Measurements from ENCODE around the gene KRTAP20-1.

KRTAP20-1 gene, protein sequence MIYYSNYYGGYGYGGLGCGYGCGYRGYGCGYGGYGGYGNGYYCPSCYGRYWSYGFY

DNA sequence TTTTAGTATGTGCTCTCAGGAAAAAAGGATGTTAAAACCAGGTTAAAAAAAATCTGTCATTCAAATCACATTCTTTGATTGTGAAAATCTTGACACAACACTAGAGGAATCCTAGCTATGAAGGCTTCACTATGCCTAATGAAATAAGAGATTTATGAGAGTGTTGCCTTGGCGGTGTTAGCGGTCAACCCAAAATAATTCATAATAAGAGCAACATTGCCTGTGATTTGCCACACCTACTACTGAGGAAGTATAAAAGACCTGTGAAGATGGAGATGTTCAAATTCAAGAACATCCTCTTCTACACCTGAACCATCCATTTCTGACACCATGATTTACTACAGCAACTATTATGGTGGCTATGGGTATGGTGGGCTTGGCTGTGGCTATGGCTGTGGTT is at the start of gene KRTAP20-1:
Gene KRTAP20-1, plus strand, starts transcription at position 301 of the 400 bp plus-strand sequence. Its CDS starts 30 bp downstream, at position 331.
- Histone ChIP-seq H3K4me1 (ENCODE audit: control insufficient read depth, insufficient read depth, low read length) (no peaks in the 10 kb centered on the region), H3K4me3 (ENCODE audit: low read depth, low read length) (no peak within 1 kb of the TSS), H3K27ac (ENCODE audit: low read depth, low read length) (no peak within 1 kb of the TSS), H3K9ac (ENCODE audit: low read length) (no peak within 1 kb of the TSS), H3K27me3 (ENCODE audit: control insufficient read depth, insufficient read depth, low read length) (no peaks in the 10 kb centered on the region), H3K9me3 (ENCODE audit: control insufficient read depth, insufficient read depth, low read depth, low read length) (peaks cover 2% of the 10 kb centered on the region; the same call in 1 of the 2 replicates), H3K36me3 (ENCODE audit: control insufficient read depth, insufficient read depth, low read length) (no peaks in the 10 kb centered on the region)

DNA sequence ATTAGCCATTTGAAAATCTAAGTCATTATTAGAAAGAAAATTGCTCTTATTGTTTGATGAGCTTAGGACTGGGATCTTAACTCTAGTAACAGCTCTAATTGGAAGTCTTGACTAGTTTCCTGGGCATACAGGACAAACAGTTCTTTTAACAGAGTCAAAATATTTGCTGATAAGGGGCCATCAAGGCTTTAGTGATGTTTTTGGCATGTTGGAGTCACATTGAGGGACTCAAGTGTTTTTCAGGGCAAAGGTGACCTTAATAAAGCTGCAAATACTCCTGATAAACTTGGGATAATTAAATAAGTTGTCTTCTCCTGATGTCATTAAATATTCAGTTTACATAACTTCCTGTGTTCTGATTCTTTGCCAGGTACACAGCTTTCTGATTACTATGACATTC is 48.6 kb upstream of the KRTAP20-1 start:
- Histone ChIP-seq H3K4me3 (ENCODE audit: low read depth, low read length) (no peak overlapping the region), H3K36me3 (ENCODE audit: control insufficient read depth, insufficient read depth, low read length) (no peaks in the 10 kb centered on the region), H3K27me3 (ENCODE audit: control insufficient read depth, insufficient read depth, low read length) (no peaks in the 10 kb centered on the region), H3K9ac (ENCODE audit: low read length) (no peak overlapping the region), H3K9me3 (ENCODE audit: control insufficient read depth, insufficient read depth, low read depth, low read length) (no peaks in the 10 kb centered on the region), H3K27ac (ENCODE audit: low read depth, low read length) (no peak overlapping the region), H3K4me1 (ENCODE audit: control insufficient read depth, insufficient read depth, low read length) (no peaks in the 10 kb centered on the region)

DNA sequence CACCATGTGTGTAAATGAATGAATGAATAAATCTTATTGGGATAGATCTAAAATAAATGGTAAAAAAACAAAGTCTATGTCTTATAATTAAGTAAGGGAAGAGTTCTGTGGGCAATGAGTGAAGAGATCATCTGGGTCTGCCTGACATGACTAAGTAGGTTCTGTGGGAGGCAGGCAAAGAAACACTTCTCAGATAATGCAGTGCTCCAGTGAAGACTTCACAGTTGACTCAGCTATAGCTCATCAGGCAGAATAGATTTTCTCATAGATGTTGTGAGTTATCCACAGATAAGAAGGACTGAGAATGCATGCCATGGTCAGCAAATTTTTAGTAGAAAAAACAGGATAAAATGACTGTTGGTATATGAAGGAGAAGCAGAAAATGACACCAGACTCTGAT is 38.5 kb upstream of the KRTAP20-1 start:
- no peak overlapping the region for H3K9ac ChIP-seq (ENCODE audit: low read length)
- no peak overlapping the region for H3K4me3 ChIP-seq (ENCODE audit: low read depth, low read length)
- H3K4me1 ChIP-seq (ENCODE audit: control insufficient read depth, insufficient read depth, low read length) = no peaks in the 10 kb centered on the region
- H3K9me3 ChIP-seq (ENCODE audit: control insufficient read depth, insufficient read depth, low read depth, low read length) = no peaks in the 10 kb centered on the region
- H3K36me3 ChIP-seq (ENCODE audit: control insufficient read depth, insufficient read depth, low read length) = no peaks in the 10 kb centered on the region
- no peak overlapping the region for H3K27ac ChIP-seq (ENCODE audit: low read depth, low read length)
- no peaks in the 10 kb centered on the region for H3K27me3 ChIP-seq (ENCODE audit: control insufficient read depth, insufficient read depth, low read length)

DNA sequence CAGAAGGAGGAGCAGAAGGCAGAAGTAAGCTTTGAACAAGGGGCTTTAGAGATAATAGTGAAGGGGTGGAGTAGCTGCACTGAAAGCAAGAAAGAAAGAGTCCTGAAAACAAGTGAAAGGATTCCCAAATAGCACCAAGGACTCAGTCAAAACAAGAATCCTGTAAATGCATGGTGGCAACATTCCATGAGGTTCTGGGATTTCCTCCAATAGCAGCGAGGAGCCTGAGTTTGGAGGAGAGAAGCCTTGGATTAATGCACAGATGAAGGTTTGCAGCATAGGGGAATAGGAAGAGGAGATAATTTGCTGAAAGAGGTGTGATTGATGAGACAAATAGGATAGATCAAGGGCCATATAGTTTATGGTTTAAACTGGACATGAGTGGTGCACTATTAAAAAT is 36.9 kb upstream of the KRTAP20-1 start:
- Histone ChIP-seq H3K36me3 (ENCODE audit: control insufficient read depth, insufficient read depth, low read length) (no peaks in the 10 kb centered on the region), H3K4me1 (ENCODE audit: control insufficient read depth, insufficient read depth, low read length) (no peaks in the 10 kb centered on the region), H3K9ac (ENCODE audit: low read length) (no peak overlapping the region), H3K27ac (ENCODE audit: low read depth, low read length) (no peak overlapping the region), H3K9me3 (ENCODE audit: control insufficient read depth, insufficient read depth, low read depth, low read length) (no peaks in the 10 kb centered on the region), H3K27me3 (ENCODE audit: control insufficient read depth, insufficient read depth, low read length) (no peaks in the 10 kb centered on the region), H3K4me3 (ENCODE audit: low read depth, low read length) (no peak overlapping the region)

DNA sequence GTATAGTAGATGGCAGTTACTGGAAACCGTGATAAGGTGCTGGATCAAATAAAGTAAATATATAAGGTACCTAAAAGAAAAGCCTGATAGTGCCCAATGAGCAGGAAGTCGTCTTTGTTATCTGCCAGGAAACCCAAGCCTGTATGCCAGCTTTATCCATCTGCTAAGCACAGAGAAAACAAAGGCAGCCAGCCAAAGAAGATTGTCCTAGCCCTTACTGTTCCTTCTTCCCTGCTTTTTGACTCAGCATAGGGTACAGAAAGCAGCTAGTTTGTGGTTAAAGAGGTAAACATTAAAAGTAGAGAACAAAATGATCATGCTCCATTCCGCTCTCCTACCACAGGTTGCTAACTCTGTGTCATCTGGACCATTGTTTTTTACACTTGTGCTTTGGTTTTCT is 36.1 kb upstream of the KRTAP20-1 start:
- Histone ChIP-seq H3K4me1 (ENCODE audit: control insufficient read depth, insufficient read depth, low read length) (no peaks in the 10 kb centered on the region), H3K27me3 (ENCODE audit: control insufficient read depth, insufficient read depth, low read length) (no peaks in the 10 kb centered on the region), H3K4me3 (ENCODE audit: low read depth, low read length) (no peak overlapping the region), H3K9me3 (ENCODE audit: control insufficient read depth, insufficient read depth, low read depth, low read length) (no peaks in the 10 kb centered on the region), H3K9ac (ENCODE audit: low read length) (no peak overlapping the region), H3K36me3 (ENCODE audit: control insufficient read depth, insufficient read depth, low read length) (no peaks in the 10 kb centered on the region), H3K27ac (ENCODE audit: low read depth, low read length) (no peak overlapping the region)

DNA sequence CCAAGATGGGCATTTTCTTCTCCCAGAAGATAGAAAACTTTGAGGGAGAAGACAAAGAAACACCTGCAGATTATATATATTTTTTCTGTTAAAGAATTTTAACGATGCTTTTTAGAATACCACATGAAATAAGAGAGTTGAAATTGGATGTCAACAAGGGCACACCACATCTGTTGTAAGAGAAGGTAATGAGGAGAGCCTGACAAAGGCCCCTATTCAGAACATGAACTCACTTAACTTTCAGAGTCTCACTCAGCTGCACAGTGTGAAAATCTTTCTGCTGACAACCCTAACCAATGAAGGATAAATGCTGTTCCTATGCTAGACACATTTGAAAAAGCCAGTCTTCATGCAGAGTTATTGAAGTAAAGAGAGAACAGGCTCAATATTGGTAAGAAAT is 33.4 kb upstream of the KRTAP20-1 start:
- H3K4me1 ChIP-seq (ENCODE audit: control insufficient read depth, insufficient read depth, low read length) = no peaks in the 10 kb centered on the region
- no peaks in the 10 kb centered on the region for H3K36me3 ChIP-seq (ENCODE audit: control insufficient read depth, insufficient read depth, low read length)
- no peaks in the 10 kb centered on the region for H3K9me3 ChIP-seq (ENCODE audit: control insufficient read depth, insufficient read depth, low read depth, low read length)
- no peak overlapping the region for H3K4me3 ChIP-seq (ENCODE audit: low read depth, low read length)
- no peak overlapping the region for H3K27ac ChIP-seq (ENCODE audit: low read depth, low read length)
- no peak overlapping the region for H3K9ac ChIP-seq (ENCODE audit: low read length)
- no peaks in the 10 kb centered on the region for H3K27me3 ChIP-seq (ENCODE audit: control insufficient read depth, insufficient read depth, low read length)

DNA sequence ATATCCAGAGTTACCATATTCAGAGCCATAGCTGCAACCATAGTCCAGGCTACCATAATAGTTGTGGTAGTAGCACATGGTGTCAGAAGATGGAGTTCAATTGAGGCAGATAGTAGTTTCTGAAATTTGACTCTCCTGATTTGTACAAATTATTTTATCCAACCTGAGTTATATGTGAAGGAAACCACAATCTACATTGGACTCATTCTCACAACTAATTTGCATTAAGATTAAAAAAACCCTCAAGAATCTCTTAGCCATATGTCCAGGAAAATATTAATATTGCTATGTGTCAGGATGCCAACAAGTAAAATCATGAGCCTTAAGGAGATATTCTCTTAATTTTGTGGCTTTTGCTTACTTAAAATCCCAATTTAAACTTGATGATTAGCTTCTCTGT is 25.9 kb upstream of the KRTAP20-1 start, which contains the start of gene KRTAP22-2:
Gene KRTAP22-2, minus strand, starts transcription at position 101 of the 400 bp plus-strand sequence.
- Histone ChIP-seq H3K4me1 (ENCODE audit: control insufficient read depth, insufficient read depth, low read length) (no peaks in the 10 kb centered on the region), H3K27ac (ENCODE audit: low read depth, low read length) (no peak within 1 kb of the TSS), H3K27me3 (ENCODE audit: control insufficient read depth, insufficient read depth, low read length) (no peaks in the 10 kb centered on the region), H3K9me3 (ENCODE audit: control insufficient read depth, insufficient read depth, low read depth, low read length) (no peaks in the 10 kb centered on the region), H3K36me3 (ENCODE audit: control insufficient read depth, insufficient read depth, low read length) (no peaks in the 10 kb centered on the region), H3K9ac (ENCODE audit: low read length) (no peak within 1 kb of the TSS), H3K4me3 (ENCODE audit: low read depth, low read length) (no peak within 1 kb of the TSS)

DNA sequence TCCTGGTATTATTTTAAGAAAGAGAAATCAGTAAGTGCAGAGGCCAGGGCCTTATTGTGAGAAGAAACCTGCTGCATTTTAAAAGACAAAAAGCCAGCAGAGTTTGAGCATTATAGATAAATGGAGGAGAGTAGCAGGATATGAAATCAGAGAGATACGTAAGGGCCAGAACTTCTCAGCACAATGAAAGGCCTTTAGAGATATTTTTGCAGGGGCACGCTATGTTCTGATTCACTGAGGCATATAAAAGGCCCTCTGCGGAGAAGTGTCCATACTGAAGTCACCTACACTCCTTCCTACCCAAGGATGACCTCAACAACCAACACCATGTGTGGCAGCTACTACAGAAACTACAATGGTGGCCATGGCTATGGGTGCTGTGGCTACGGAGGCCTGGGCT is 24.1 kb upstream of the KRTAP20-1 start, which contains the start of gene KRTAP6-3:
Gene KRTAP6-3, plus strand, starts transcription at position 301 of the 400 bp plus-strand sequence. Its CDS starts 6 bp downstream, at position 307.
- no peak within 1 kb of the TSS for H3K27ac ChIP-seq (ENCODE audit: low read depth, low read length)
- no peaks in the 10 kb centered on the region for H3K27me3 ChIP-seq (ENCODE audit: control insufficient read depth, insufficient read depth, low read length)
- H3K4me1 ChIP-seq (ENCODE audit: control insufficient read depth, insufficient read depth, low read length) = no peaks in the 10 kb centered on the region
- no peaks in the 10 kb centered on the region for H3K36me3 ChIP-seq (ENCODE audit: control insufficient read depth, insufficient read depth, low read length)
- H3K9me3 ChIP-seq (ENCODE audit: control insufficient read depth, insufficient read depth, low read depth, low read length) = no peaks in the 10 kb centered on the region
- no peak within 1 kb of the TSS for H3K4me3 ChIP-seq (ENCODE audit: low read depth, low read length)
- no peak within 1 kb of the TSS for H3K9ac ChIP-seq (ENCODE audit: low read length)

DNA sequence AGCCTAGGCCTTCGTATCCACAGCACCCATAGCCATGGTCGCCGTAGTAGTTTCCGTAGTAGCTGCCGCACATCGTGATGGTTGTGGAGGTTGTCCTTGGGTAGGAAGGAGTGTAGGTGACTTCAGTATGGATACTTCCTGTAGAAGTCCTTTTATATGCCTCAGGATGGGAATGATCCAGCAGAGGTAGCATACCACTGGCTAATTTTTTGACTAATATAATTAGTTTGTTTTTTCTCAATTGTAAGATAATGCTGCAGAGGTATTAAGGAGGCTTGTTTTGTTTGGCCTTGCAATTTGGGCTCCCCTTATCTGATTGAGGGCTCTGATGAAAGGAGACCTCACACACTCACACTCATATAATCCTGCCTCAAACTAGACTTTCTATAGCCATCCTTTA is 17.4 kb upstream of the KRTAP20-1 start, which contains the start of gene KRTAP6-2:
Gene KRTAP6-2, minus strand, starts transcription at position 101 of the 400 bp plus-strand sequence. Its CDS starts 28 bp downstream, at position 73.
- H3K27ac ChIP-seq (ENCODE audit: low read depth, low read length) = no peak within 1 kb of the TSS
- no peak within 1 kb of the TSS for H3K9ac ChIP-seq (ENCODE audit: low read length)
- H3K36me3 ChIP-seq (ENCODE audit: control insufficient read depth, insufficient read depth, low read length) = no peaks in the 10 kb centered on the region
- no peaks in the 10 kb centered on the region for H3K27me3 ChIP-seq (ENCODE audit: control insufficient read depth, insufficient read depth, low read length)
- no peaks in the 10 kb centered on the region for H3K4me1 ChIP-seq (ENCODE audit: control insufficient read depth, insufficient read depth, low read length)
- no peak within 1 kb of the TSS for H3K4me3 ChIP-seq (ENCODE audit: low read depth, low read length)
- H3K9me3 ChIP-seq (ENCODE audit: control insufficient read depth, insufficient read depth, low read depth, low read length) = no peaks in the 10 kb centered on the region

DNA sequence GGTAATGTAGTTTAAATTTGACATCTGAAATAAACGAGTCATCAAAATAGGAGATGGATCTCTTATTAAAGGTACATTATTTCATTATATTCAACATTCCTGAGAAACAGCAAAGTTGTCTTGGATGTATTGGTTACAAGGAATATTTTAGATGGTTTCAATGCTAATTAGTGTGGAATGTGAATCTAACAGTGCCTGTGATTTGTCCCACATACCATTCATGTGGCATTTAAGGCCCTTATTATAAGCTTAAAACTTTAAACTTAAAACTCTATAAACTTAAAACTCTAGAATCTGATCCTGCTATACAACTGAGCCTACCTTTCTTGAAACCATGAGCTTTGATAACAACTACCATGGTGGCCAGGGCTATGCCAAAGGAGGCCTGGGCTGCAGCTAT is 15.4 kb upstream of the KRTAP20-1 start, which contains the start of gene KRTAP22-1:
Gene KRTAP22-1, plus strand, starts transcription at position 301 of the 400 bp plus-strand sequence.
- Histone ChIP-seq H3K27ac (ENCODE audit: low read depth, low read length) (no peak within 1 kb of the TSS), H3K9me3 (ENCODE audit: control insufficient read depth, insufficient read depth, low read depth, low read length) (no peaks in the 10 kb centered on the region), H3K27me3 (ENCODE audit: control insufficient read depth, insufficient read depth, low read length) (no peaks in the 10 kb centered on the region), H3K4me1 (ENCODE audit: control insufficient read depth, insufficient read depth, low read length) (no peaks in the 10 kb centered on the region), H3K9ac (ENCODE audit: low read length) (no peak within 1 kb of the TSS), H3K4me3 (ENCODE audit: low read depth, low read length) (no peak within 1 kb of the TSS), H3K36me3 (ENCODE audit: control insufficient read depth, insufficient read depth, low read length) (no peaks in the 10 kb centered on the region)

DNA sequence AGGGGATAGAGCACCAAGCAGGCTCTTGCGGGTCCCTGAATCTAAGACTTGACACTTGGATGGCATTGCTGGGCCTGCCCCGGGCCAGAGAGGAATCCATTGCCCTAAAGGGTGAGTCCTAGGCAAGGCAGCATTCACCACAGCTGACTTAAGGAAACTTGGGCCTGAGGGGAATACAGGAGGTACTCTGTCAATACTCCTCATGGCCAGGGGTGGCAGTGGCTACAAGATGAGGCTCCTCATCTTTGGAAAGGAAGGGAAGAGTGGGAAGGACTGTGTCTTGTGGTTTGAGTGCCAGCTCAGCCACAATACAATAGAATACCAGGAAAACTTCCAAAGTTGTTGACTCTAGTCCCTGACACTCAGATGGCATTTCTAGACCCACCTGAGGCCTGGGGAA is 10.3 kb upstream of the KRTAP20-1 start:
- Histone ChIP-seq H3K36me3 (ENCODE audit: control insufficient read depth, insufficient read depth, low read length) (no peaks in the 10 kb centered on the region), H3K9me3 (ENCODE audit: control insufficient read depth, insufficient read depth, low read depth, low read length) (no peaks in the 10 kb centered on the region), H3K4me3 (ENCODE audit: low read depth, low read length) (no peak overlapping the region), H3K9ac (ENCODE audit: low read length) (no peak overlapping the region), H3K27ac (ENCODE audit: low read depth, low read length) (no peak overlapping the region), H3K27me3 (ENCODE audit: control insufficient read depth, insufficient read depth, low read length) (no peaks in the 10 kb centered on the region), H3K4me1 (ENCODE audit: control insufficient read depth, insufficient read depth, low read length) (no peaks in the 10 kb centered on the region)

Data from HUES6 (cell line).